Stimulated activated CD8-positive, alpha-beta memory T cell treated with anti-CD3 and anti-CD28 coated beads, Interleukin-15, amount 100 ng/mL, for 4 hours (primary cell): ENCODE measurements around the gene MCF2L.
"Not testable (repeated sequence)": the region's sequence is repeated elsewhere in the genome, so short reads cannot be mapped to it uniquely, and the experiment has no call there.

Experiments used
- DNase-seq, 2 donors: peaks; one replicate each; pipeline ENCODE4 v3.0.0-alpha.2; 2020; ENCODE audit warnings: low read depth in 2 of 2

MCF2L gene

DNA sequence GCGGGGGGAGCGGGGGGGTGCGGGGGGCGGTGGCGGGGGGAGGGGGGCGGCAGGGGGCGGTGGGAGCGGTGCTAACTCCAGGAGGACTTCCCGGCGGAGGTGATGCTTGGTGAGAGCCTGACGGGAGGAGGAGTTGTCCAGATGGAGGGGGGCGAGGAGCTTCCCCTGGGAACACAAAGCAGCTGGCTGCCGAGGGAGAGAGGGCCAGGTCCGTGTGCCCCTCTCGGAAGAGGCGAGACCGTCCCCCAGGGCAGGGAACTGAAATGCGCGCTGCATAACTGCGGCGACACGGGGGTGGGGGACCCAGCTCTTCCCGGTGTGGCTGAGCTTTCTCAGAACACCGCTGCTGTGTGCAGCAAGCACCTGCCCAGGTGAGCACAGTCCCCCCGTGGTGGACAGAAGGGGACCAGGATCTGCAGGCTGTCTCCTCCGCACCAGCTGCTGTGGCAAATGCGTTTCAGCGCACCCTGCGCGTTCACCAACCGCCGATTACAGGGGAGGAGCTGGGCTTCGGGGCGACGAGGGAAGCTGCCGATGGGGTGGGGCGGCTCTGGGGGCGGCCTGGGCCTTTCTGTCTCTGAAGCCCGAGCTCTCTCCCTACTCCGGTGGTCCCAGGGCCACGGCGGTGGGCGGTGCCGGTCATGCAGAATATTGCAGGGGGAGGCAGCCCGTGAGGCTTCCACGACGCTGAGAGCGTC, 81.9 kb downstream of the MCF2L start:
- no peak for DNase-seq

DNA sequence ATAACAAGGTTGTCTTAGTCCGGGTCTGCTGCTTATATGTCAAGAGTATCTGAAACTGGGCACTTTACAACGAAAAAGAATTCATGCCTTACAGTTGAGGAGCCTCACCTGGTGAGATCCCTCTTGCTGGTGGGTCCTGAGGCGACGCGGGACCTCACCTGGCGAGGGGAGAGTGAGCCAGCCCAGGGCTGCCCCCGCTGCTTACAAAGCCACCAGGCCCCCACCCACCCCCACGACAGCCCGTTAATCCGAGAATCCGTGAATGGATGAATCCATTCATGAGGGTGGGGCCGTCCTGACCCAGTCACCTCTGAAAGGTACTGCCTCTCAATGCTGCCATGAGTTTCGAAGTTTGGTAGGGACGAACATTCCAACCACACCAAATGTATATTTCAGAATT, 82.6 kb downstream of the MCF2L start:
- DNase-seq = no peak

DNA sequence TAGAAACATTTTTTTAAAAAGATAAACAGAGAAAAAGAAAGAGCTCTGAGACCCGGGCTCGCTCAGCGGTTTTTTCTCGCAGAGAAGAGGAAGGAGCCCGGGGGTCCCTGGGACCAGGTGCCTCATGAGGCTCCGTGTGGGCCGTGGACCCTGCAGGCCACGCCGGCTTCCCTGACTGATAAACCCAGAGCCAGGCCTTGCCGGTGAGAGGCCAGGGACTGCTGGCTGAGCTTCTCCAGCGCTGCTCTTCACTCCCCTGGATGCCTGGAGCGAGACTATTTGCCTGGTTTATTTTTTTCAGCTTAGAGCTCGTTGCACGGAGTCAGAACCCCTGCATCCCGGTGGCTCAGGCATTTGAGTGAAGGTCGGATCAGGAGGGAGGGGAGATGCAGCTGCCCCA, 83.2 kb downstream of the MCF2L start:
- DNase-seq = no peak

DNA sequence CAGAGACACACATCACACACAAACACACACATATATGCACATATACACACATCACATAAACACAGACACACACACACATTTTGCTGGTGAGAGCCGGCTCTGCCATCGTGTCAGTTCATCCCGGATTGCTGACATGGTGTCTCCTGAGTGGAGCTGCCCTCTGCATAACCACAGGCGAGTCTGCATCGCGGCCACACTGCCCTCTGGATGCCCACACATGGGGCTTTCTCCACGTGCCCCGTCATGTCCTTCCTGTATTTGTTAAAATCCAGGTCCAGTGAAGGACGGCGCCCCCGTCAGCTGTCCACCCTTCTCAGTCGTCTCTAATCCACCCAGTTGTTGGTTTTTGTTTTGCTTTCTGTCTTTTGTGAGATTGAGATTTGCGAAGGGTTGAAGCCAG, 84.0 kb downstream of the MCF2L start:
- no peak for DNase-seq

DNA sequence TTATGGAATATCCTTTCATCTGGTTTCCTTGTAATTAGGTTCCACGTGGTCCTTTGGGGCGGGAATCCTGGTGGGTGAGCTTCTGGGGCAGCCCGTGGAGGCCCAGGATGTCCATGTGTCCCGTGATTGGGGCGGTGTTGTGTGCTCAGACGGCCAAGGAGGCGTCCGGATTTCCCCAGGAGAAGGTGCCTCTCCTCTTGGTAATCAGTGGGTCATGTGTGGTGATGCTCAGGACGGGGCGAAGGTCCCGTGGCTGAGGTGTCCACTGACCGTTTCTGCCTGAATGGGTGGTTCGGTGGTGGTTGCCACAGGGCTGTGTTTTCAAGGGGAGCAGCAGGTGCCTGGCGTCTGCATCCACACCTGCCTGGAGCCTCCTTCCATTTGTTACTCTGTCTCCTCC, 84.4 kb downstream of the MCF2L start:
- DNase-seq = no peak

DNA sequence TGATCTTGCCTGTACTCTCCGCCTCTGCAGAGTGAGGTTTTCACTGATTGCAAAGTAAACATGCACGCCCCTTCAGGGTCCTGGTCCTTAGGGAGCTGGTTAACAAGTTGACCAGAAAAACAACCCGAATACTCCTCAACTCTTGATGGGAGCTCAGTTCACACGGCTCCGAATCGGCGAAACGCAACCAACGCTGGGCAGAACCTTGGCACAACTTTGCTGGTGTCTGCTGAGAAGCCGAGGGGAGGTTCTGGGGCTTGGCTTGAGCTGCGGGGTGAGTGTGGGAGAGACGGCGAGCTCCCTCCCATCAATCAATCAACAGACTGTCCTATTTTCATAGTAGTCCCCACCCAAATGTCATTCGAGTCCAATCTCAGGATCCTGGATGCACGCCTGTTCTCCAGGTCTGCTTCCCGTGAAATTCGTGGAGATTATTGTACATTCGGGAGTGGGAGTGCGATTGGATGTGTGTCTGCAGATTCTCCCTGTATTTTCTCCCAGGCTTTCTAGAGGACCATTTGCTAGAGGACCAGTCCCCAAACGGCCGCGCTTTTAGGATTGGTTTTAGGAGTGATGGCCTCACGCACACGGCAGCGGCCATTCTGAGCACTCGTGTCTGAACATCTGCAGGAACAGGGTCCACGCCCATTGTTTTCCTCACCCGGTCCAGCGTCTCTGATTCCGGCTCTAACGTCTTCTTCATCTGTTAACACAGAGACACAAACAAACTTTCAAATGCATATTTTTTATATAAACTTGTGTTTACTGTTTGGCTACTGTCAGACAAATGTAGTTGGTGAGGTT, 85.0 kb downstream of the MCF2L start:
- no peak for DNase-seq

DNA sequence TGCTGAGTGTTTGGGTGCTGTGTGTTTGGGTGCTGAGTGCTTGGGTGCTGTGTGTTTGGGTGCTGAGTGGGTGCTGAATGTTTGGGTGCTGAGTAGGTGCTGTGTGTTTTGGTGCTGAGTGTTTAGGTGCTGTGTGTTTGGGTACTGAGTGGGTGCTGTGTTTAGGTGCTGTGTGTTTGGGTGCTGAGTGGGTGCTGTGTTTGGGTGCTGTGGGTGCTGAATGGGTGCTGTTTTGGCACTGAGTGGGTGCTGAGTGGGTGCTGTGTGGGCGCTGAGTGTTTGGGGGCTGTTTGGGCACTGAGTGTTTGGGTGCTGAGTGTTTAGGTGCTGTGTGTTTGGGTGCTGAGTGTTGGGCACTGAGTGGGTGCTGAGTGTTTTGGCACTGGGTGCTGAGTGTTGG, 88.1 kb downstream of the MCF2L start:
- DNase-seq = no peak

DNA sequence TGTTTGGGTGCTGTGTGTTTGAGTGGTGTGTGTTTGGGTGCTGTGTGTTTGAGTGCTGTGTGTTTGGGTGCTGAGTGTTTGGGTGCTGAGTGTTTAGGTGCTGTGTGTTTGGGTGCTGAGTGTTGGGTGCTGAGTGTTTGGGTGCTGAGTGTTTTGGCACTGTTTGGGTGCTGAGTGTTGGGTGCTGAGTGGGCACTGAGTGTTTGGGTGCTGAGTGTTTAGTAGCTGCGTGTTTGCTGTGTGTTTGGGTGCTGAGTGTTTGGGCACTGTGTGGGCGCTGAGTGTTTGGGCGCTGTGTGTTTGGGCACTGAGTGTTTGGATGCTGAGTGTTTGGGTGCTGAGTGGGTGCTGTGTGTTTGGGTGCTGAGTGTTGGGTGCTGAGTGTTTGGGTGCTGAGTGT, 88.5 kb downstream of the MCF2L start:
- DNase-seq = not testable (repeated sequence)

DNA sequence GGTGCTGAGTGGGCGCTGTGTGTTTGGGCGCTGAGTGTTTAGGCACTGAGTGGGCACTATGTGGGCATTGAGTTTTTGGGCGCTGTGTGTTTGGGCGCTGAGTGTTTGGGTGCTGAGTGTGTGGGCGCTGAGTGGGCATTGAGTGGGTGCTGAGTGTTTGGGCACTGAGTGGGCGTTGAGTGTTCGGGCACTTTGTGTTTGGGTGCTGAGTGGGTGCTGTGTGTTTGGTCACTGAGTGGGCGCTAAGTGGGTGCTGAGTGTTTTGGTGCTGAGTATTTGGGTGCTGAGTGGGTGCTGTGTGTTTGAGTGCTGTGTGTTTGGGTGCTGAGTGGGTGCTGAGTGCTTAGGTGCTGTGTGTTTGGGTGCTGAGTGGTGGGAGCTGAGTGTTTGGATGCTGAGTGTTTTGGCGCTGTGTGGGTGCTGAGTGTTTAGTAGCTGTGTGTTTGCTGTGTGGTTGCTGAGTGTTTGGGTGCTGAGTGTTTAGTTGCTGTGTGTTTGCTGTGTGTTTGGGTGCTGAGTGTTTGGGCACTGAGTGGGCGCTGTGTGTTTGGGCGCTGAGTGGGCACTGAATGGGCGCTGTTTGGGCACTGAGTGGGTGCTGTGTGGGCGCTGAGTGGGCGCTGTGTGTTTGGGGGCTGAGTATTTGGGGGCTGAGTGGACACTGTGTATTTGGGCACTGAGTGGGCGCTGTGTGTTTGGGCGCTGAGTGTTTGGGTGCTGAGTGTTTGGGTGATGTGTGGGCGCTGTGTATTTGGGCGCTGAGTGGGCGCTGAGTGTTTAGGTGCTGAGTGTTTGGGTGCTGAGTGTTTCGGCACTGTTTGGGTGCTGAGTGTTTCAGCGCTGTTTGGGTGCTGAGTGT, 89.3 kb downstream of the MCF2L start:
- DNase-seq = no peak

DNA sequence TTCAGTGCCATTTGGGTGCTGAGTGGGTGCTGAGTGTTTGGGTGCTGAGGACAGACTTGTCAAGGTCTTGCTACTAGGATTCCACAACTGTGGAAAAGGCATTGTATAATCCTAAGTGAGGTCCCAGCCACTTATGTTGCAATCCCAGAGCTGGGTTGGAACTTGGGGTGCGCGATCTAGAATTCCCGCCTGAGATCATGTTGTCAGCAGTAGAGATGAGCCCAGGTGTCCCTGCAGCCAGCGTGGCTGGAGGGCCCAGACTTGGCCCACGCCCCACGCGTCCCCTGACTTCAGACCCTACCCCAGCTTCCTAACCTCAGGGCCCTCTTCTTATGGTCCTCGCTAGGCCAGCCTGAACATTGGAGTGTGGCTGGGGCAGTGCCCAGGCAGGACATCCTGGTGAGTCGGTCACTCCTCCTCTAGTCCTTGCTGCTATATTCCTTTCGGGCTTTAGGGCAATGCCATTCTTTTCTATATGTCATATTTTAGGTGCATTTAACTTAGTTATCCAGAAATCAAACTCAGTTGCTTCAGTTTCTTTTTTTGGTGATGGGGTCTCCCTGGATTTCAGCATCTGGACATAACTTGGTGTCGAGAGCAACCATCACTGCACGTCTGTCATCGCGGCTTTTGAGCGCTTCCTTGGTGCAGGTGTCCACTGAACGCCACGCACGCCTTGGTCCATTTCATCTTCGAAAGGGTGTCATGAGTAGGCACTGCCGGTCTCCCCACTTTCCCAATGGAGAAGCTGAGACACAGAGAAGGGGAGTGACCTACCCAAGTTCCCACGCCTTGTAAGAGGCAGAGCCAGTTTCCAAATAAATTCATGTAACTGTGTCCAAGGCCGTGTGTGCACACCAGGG, 90.2 kb downstream of the MCF2L start:
- no peak for DNase-seq

DNA sequence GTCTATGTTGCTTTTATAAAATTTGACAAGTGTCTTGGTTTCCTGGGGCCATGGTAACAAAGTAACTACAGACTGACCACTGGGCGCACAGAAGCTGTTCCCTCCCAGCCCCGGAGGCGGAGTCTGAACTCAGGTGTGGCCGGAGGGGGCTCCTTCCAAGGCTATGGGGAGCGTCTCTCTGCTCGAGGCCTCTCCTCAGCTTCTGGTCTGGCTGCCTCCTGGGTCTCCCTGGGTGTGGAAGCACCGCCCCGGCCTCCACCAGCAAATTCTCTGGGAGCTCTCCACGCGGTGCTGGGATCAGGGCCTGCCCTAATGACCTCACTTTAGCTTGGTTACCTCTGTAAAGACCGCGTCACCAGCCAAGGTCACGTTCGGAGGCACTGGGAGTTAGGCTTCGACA, 90.9 kb downstream of the MCF2L start:
- no peak for DNase-seq

DNA sequence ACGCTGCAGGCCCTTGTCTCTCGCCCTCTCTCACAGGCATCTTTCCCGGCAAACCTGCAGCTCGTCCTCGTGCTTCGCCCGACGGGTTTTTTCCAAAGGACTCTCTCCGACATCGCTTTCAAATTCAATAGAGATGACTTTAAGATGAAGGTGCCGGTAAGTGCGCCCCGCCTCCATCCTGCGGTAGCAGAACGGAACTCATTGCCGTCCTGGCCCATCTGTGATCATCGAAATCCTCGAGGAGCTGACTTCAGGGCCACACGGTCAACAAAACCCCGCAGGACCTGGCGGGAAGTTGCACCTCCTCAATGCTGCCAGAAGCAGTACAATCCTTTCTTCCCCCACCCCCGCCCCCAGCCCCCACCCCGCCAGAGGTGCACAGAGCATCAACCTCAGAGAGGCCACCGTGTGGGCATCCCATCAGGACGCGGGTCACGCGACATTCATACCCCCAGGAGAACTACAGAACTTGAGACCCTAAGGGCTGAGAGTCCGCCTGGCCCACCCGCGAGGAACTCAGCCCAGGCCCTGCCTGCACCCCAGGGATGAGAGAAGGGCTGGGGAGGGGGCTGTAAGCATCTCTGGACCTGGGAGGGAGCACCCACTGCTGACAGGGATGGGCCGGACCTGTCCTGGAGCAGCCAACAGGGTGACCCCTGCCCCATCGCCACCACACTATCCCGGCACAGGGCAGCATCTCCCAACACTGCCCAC, 91.7 kb downstream of the MCF2L start:
- no peak for DNase-seq

DNA sequence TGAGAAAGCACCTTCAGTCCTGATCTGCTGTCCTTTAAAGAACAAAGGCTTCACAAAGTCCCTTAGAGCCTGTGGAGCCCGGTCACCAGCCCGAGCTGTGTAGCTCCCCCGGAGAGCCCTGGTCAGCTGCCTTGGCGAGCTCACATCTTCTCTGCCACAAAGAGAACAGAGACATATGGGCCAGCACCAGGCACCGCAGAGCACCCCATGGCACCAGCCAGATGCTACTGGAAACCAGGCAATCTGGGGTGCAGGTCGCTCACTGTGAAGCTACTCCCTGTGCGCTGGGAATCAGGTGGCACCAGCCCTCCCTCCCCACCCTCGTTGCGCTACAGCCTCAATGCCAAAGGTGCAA, 92.2 kb downstream of the MCF2L start:
- no peak for DNase-seq

DNA sequence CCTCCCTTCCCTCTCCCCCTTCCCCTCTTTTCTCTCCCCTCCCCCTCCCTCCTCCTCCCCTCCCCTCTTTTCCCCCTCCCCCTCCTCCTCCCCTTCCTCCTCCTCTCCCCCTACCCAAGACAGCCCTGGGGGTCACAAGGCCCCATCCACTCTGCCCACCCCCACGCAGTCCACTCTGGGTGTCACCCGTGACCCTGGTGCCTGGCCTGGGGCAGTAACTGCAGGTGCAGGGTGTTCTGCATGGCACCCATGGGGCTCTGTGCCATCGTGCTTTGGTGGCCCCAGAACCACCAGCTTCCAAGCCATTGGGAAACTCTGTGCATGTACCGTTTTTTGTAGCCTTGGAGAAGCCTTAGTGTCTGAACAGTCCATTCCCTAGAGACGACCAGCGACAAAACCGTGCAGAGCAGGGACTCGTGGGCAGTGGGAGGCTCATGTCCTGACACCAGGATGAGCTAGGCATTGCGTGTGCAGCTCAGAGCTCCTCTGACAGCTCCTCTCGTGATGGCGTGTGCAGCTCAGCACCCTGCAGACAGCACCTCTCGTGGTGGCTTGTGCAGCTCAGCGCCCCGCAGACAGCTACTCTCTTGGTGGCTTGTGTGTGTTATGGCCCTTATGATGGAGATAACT, 92.9 kb downstream of the MCF2L start:
- DNase-seq = no peak

DNA sequence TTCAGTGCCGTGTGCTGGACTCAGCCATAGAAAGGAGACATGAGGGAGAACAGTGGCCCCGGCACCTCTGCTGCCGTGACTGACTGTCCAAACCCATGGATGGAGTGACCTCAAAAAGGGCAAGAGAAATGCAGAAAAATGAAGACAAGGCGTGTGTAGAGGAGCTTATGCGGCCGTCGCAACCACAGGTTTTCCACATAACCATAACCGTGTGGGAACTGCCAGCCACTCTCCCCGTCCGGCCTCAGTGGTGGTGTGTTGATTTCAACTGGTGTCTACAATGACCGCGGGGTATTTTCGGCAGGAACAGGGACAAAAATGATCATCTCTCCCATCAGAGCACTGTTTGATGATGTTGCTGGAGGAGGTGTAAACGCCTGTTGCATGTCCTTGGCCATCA, 93.7 kb downstream of the MCF2L start:
- DNase-seq = no peak

DNA sequence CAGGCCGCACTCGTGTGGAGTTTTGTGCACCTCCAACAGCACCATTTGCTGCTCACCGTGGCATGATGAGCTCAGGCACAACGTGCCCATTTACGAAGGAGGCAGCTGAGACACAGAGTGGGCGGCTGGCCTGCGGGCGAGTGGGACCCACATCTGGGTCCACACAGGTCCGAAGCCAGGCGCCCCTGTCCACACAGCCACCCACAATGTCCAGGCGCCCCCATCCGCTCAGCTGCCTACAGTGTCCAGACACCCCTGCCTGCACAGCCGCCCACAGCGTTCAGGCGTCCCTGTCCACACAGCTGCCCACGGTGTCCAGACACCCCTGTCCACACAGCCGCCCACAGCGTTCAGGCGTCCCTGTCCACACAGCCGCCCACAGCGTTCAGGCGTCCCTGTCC, 94.1 kb downstream of the MCF2L start:
- no peak for DNase-seq

DNA sequence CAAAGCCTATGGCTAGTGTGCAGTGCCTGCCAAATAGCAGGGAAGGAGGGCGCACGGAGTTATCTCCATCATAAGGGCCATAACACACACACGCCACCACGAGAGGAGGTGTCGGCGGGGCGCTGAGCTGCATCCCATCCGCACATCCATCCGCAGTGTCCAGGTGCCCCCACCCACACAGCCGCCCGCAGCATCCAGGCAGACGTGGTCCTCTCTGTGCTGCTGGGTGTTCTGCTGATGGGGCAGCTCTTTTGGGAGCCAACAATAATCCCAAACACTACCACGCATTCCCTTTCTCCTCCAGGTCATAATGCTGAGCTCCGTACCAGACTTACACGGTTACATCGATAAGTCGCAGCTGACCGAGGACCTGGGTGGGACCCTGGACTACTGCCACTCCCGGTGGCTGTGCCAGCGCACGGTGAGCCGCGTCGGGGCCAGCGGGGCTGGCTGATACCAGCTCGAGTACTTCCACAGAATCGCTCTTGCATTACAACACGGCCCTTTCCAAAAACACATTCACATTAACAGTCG, 95.1 kb downstream of the MCF2L start:
- no peak for DNase-seq

DNA sequence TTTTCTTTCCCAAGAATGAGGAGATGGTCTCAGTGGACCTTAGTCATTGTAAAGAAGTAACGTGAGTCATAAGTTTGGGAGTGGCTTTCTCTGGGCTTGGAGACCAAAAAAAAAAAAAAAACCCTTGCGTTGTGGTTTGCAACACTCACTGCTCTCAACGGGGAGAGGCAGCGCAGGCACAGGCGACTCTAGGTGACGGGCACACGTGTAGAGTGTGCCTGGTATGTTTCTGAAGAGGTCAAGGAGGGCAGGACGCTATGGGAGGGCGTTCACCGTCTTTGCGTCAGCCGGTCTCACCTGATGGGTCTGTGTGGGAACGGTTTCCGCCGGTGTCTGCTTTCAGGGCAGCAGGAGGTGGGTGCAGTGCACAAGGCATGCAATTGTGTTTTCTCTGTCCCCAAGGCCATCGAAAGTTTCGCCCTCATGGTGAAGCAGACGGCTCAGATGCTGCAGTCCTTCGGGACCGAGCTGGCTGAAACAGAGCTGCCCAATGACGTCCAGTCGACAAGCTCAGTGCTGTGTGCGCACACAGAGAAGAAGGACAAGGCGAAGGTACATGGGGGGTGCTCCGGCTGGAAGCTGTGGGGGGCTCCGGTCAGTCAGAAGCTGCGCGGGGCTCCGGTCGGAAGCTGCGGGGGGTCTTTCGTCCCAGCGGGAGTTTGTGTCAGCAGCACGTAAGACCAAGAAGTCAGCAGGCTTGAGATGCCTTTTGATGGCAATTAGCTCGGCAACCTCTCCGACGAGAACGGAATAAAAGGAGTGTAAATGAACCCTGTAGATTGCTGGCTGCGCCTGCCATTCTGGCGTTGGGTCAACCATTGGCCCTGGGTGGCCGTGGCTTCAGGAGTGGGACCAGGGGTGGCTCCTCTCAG, 95.8 kb downstream of the MCF2L start:
- no peak for DNase-seq

DNA sequence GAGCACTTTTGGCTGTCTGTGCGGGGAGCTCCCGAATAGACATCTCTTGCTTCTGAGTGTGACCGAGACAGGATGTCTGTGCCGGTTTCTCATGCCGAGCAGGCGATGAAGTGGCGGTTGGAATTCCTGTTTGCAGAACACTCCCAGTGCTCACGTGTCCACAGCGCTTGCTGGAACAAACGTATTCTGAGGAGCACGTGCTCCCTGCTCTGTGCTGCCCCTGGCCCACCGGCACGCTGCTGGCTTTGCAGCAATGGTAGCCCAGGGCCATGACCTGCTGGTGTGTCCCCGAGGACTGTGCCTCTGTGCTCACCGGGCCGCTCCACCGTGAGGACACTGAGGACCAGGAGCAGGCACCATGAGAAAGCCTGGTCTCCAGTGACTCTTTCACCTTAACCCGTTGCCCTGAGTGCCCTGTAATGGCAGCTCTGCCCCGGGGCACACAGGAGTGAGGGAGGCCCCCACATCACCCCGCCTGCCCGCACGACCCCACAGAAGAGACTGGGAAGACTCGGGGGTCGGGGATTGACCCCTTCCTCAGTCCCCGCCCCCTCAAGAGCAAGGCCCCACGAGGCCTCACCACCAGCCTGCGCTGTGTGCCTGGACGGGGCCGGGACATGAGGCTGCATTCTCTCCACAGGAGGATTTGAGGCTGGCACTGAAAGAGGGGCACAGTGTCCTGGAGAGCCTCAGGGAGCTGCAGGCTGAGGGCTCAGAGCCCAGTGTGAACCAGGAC, 96.6 kb downstream of the MCF2L start:
- no peak for DNase-seq
